ENCODE results near the gene BRD8.

DNA sequence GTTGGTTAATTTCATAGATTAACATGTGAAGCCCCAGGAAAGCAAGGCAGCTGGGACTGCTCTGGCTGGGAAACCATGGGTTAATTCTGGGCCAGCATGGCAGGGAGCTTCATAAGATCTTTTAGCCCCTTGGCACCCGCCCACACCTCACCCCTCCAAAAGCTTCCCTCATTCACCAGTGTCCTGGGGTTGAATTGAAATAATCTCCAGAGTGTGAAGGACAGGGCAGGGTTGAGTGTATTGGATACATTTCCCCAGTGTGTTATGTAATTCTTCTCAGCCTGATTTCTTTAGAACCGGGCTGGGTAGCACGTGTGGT is 75.2 kb downstream of the BRD8 start:
- TF ChIP-seq POLR2A (IDR thresholded peaks at IDR 0.05): no peak
- TF ChIP-seq, protein P1, sequence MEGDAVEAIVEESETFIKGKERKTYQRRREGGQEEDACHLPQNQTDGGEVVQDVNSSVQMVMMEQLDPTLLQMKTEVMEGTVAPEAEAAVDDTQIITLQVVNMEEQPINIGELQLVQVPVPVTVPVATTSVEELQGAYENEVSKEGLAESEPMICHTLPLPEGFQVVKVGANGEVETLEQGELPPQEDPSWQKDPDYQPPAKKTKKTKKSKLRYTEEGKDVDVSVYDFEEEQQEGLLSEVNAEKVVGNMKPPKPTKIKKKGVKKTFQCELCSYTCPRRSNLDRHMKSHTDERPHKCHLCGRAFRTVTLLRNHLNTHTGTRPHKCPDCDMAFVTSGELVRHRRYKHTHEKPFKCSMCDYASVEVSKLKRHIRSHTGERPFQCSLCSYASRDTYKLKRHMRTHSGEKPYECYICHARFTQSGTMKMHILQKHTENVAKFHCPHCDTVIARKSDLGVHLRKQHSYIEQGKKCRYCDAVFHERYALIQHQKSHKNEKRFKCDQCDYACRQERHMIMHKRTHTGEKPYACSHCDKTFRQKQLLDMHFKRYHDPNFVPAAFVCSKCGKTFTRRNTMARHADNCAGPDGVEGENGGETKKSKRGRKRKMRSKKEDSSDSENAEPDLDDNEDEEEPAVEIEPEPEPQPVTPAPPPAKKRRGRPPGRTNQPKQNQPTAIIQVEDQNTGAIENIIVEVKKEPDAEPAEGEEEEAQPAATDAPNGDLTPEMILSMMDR (IDR thresholded peaks at IDR 0.05): no peak
- no peak for TF ChIP-seq EP300 (IDR thresholded peaks at IDR 0.05)

Measured in tibial nerve (tissue), 4 donors.